ENCODE data around the gene ENAH.

DNA sequence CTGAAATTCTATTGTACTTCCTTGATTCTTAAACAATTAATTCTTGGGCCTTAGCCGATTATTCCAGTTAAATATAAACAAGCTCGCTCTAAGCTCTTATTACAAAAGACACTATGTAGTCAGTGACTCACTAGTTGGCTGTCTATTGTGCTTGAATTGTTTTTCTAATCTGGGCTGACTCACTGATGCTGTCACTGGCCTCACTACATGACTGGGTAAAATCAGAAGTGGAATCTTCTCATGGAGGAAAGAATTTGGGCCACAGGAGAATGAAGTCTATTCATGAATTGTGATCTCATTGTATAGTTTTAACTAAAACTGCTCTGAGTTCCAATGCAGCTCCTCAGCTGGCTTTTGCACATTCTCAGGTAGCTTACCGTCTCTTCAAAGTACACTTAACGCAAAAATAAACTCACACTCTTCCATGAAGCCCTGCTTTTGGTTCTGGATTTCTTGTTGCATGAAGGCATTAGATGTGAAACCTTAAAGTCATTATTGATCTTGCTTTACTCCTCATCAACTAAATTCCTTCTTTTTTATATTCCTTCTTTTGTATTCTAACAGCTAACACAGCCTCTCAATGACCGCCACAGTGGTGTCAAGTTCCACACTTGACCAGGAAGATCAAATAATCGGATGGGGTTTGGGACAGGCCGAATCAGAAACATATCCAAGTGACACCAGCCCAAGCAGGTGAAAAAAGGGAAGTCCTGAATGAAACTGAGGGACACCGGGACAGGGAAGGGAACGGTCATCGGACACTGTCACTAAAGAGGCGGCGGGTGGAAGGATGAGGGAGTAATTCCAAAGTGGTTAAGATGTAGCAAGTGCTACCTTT, 144.2 kb downstream of the ENAH start:
- TF ChIP-seq CTCF (IDR thresholded peaks at IDR 0.05) (no peak), EP300 (IDR thresholded peaks at IDR 0.05; ENCODE audit: borderline replicate concordance in 1 of 2, low read depth in 1 of 2, low read length in 1 of 2) (peak in 1 of 2 experiments; percentile 77; a peak in 3 of 4 replicates), JUND (IDR thresholded peaks at IDR 0.05) (peak; percentile 98), TAF1 (IDR thresholded peaks at IDR 0.05; ENCODE audit: borderline replicate concordance, low read depth, low read length) (no peak), SMC3 (IDR thresholded peaks at IDR 0.05; ENCODE audit: low read depth, low read length) (no peak), POLR2AphosphoS5 (IDR thresholded peaks at IDR 0.05; ENCODE audit: low read depth, low read length) (peak; percentile 79; the same call in 1 of the 2 replicates), GABPA (IDR thresholded peaks at IDR 0.05; ENCODE audit: low read depth) (no peak)
- TF ChIP-seq, protein P1, sequence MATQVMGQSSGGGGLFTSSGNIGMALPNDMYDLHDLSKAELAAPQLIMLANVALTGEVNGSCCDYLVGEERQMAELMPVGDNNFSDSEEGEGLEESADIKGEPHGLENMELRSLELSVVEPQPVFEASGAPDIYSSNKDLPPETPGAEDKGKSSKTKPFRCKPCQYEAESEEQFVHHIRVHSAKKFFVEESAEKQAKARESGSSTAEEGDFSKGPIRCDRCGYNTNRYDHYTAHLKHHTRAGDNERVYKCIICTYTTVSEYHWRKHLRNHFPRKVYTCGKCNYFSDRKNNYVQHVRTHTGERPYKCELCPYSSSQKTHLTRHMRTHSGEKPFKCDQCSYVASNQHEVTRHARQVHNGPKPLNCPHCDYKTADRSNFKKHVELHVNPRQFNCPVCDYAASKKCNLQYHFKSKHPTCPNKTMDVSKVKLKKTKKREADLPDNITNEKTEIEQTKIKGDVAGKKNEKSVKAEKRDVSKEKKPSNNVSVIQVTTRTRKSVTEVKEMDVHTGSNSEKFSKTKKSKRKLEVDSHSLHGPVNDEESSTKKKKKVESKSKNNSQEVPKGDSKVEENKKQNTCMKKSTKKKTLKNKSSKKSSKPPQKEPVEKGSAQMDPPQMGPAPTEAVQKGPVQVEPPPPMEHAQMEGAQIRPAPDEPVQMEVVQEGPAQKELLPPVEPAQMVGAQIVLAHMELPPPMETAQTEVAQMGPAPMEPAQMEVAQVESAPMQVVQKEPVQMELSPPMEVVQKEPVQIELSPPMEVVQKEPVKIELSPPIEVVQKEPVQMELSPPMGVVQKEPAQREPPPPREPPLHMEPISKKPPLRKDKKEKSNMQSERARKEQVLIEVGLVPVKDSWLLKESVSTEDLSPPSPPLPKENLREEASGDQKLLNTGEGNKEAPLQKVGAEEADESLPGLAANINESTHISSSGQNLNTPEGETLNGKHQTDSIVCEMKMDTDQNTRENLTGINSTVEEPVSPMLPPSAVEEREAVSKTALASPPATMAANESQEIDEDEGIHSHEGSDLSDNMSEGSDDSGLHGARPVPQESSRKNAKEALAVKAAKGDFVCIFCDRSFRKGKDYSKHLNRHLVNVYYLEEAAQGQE (IDR thresholded peaks at IDR 0.05; ENCODE audit: low read depth, low read length) = no peak
